B cell (primary cell): Measurements from ENCODE around the gene PRLR. TPM values are rescaled to one million over a fixed set of nuclear protein-coding genes. Genes with fewer than 3 reads are reported as not detected.

Experiments
- ATAC-seq: fragments of 200-7000 bp; cut with Tn5 transposase; one replicate; pipeline ENCODE4 v1.10.0; 2021; ENCODE audit warnings: low read depth, mild to moderate bottlenecking, moderate number of reproducible peaks, moderate library complexity
- CTCF ChIA-PET: fragments of 350-600 bp; sonication (Branson Sonifier 250); formaldehyde crosslinking; loops from one replicate; lab custom pipeline; 2021; ENCODE audit warnings: antibody characterized with exemption, inconsistent platforms; lab: Charles Lee
- POLR2A ChIA-PET: fragments of 350-600 bp; sonication (Branson Sonifier 250); formaldehyde crosslinking; loops from one replicate; lab custom pipeline; 2021; ENCODE audit warnings: antibody characterized with exemption; lab: Charles Lee
- DNase-seq: peaks from one replicate; pipeline ENCODE4 v3.0.0; 2013
- H2AFZ ChIP-seq: 2 replicates; pipeline ENCODE4 v1.6.1; 2012; ENCODE audit warnings: mild to moderate bottlenecking, low read depth, low read length; ENCODE audit not compliant: insufficient read depth, poor library complexity, severe bottlenecking
- H3K27ac ChIP-seq, 2 donors: 1 replicate in 1 of 2; 2 replicates in 1 of 2; pipeline ENCODE4 v1.5.1; 2012 to 2013; ENCODE audit warnings: low read length in 2 of 2, mild to moderate bottlenecking in 2 of 2, moderate library complexity in 1 of 2
- H3K27me3 ChIP-seq, 4 experiments: fragments of 200-600 bp in 1 of 4; sonication (generic) in 1 of 4; replicated peaks in 1 of 4; 1 replicate in 2 of 4; 2 replicates in 2 of 4; pipeline versions ENCODE4 v1.6.1 to v1.7.0; 2013 to 2016; ENCODE audit warnings: low read length in 3 of 4, mild to moderate bottlenecking in 2 of 4, mixed read lengths in 1 of 4, moderate library complexity in 1 of 4; ENCODE audit not compliant: insufficient read depth in 4 of 4, control insufficient read depth in 3 of 4; ENCODE audit errors: control extremely low read depth in 1 of 4
- H3K36me3 ChIP-seq, 2 experiments: replicated peaks in 1 of 2; 1 replicate in 1 of 2; 2 replicates in 1 of 2; pipeline versions ENCODE4 v1.6.1 to v1.7.1; 2013; ENCODE audit warnings: low read length in 1 of 2; ENCODE audit not compliant: insufficient read depth in 2 of 2, control insufficient read depth in 1 of 2; ENCODE audit errors: control extremely low read depth in 1 of 2, extremely low read depth in 1 of 2
- H3K4me1 ChIP-seq, 2 donors: fragments of 200-600 bp in 1 of 2; sonication (generic) in 1 of 2; 1 replicate in 1 of 2; 2 replicates in 1 of 2; pipeline versions ENCODE4 v1.5.1 to v1.6.1; 2013 to 2017; ENCODE audit warnings: low read length in 2 of 2; ENCODE audit not compliant: control insufficient read depth in 2 of 2, insufficient read depth in 2 of 2
- H3K4me2 ChIP-seq: replicated peaks from 2 replicates; pipeline ENCODE3; 2012; ENCODE audit warnings: mild to moderate bottlenecking, low read depth, low read length; ENCODE audit not compliant: poor library complexity, severe bottlenecking
- H3K4me3 ChIP-seq, 5 experiments: fragments of 200-600 bp in 1 of 5; sonication (generic) in 1 of 5; 1 replicate in 3 of 5; 2 replicates in 2 of 5; pipeline versions ENCODE4 v1.5.1 to v1.7.0; 2011 to 2016; ENCODE audit warnings: low read length in 4 of 5, mild to moderate bottlenecking in 4 of 5, low read depth in 2 of 5, control low read depth in 1 of 5, moderate library complexity in 1 of 5; ENCODE audit not compliant: insufficient read depth in 1 of 5; ENCODE audit errors: control extremely low read depth in 1 of 5, extremely low read depth in 1 of 5
- H3K79me2 ChIP-seq: fragments of 200-600 bp; sonication (generic); one replicate; pipeline ENCODE4 v1.6.0; 2016; ENCODE audit warnings: low read length; ENCODE audit not compliant: control insufficient read depth, insufficient read depth
- H3K9ac ChIP-seq: fragments of 200-600 bp; sonication (generic); 2 replicates; pipeline ENCODE4 v1.6.1; 2017; ENCODE audit warnings: mild to moderate bottlenecking, low read length, moderate library complexity
- H3K9me3 ChIP-seq, 3 donors: one replicate each; pipeline versions ENCODE4 v1.6.1 to v1.7.1; 2013; ENCODE audit warnings: low read length in 2 of 3; ENCODE audit not compliant: control insufficient read depth in 2 of 3, insufficient read depth in 1 of 3; ENCODE audit errors: control extremely low read depth in 1 of 3
- H4K20me1 ChIP-seq: 2 replicates; pipeline ENCODE4 v1.6.0; 2012; ENCODE audit warnings: mild to moderate bottlenecking, low read length; ENCODE audit not compliant: insufficient read depth, control insufficient read depth, poor library complexity, severe bottlenecking
- H3K27ac Mint-ChIP-seq: one replicate; pipeline ENCODE4 v1.8.0; 2021; ENCODE audit warnings: mixed read lengths
- H3K27me3 Mint-ChIP-seq: one replicate; pipeline ENCODE4 v1.8.0; 2021; ENCODE audit warnings: mixed read lengths
- H3K4me1 Mint-ChIP-seq: one replicate; pipeline ENCODE4 v1.8.0; 2021; ENCODE audit warnings: mixed read lengths
- H3K4me3 Mint-ChIP-seq: one replicate; pipeline ENCODE4 v1.8.0; 2021; ENCODE audit warnings: mixed read lengths
- H3K9me3 Mint-ChIP-seq: one replicate; pipeline ENCODE4 v1.8.0; 2022; ENCODE audit warnings: mixed read lengths; ENCODE audit not compliant: insufficient read depth
- CTCF ChIP-seq: fragments of 200-600 bp; IDR thresholded peaks from one replicate; pipeline ENCODE4 v1.8.0; 2022; ENCODE audit warnings: antibody characterized with exemption, mild to moderate bottlenecking
- EZH2 ChIP-seq: IDR thresholded peaks from 2 replicates; pipeline ENCODE4 v1.6.1; 2012; ENCODE audit warnings: borderline replicate concordance, low read depth, mild to moderate bottlenecking, moderate library complexity, low read length; ENCODE audit not compliant: insufficient read depth, poor library complexity, severe bottlenecking
- WGBS: methylation state at CpG from one replicate; pipeline ENCODE4 v1.1.5; 2013; ENCODE audit warnings: missing lambda C conversion rate; ENCODE audit not compliant: insufficient coverage; 5-methylcytosine and 5-hydroxymethylcytosine counted together
- intact Hi-C: fragments of 100-400 bp; cut with micrococcal nuclease; formaldehyde crosslinking; loops from one replicate; pipeline ENCODE4 v1.10.0; 2022
- polyA plus RNA-seq: library from polyadenylated mRNA; depleted of rRNA; stranded (reverse); fragments of >200 nt; gene quantifications from 2 replicates; pipeline ENCODE4 v1.2.3, GENCODE V29; 2012
- total RNA-seq, 2 donors: library from RNA; stranded (reverse); fragments of 120-200 nt in 1 of 2; gene quantifications; 1 replicate in 1 of 2; 2 replicates in 1 of 2; pipeline versions ENCODE4 v1.2.3 to v1.2.4, GENCODE V29; 2013 to 2022

Gene PRLR
- total and polyA plus RNA-seq, 2 donors (not counting 1 experiment from before 2014, with no cell fraction given), result 0.39 TPM; not detected in 1

- Histone ChIP-seq H3K9ac (no peak overlapping the region), H2AFZ (no peak overlapping the region), H3K27me3 (no peaks in the 10 kb centered on the region), H3K4me3 (no peak overlapping the region), H3K4me2 (no peak overlapping the region), H3K27ac (no peak overlapping the region), H3K79me2 (no peaks in the 10 kb centered on the region), H3K4me1 (no peaks in the 10 kb centered on the region), H3K36me3 (no peaks in the 10 kb centered on the region), H3K9me3 (no peaks in the 10 kb centered on the region), H4K20me1 (no peaks in the 10 kb centered on the region)
- ChIA-PET CTCF (no interaction called here), POLR2A (no interaction called here)
- Mint-ChIP-seq H3K27me3 (peaks cover 23% of the 10 kb centered on the region), H3K9me3 (no peaks in the 10 kb centered on the region), H3K4me3 (no peak overlapping the region), H3K4me1 (no peaks in the 10 kb centered on the region), H3K27ac (no peak overlapping the region)
- TF ChIP-seq EZH2, result no peak
- TF ChIP-seq CTCF, result no peak
- DNase-seq (no peak), ATAC-seq (no peak)
- no CpG with 5 or more reads among the region's 2 CpGs for WGBS
- intact Hi-C loops, result no loop called here
Observed at GRCh38 chr5:35145691-35146317, 84.5 kb downstream of the PRLR start.

- Mint-ChIP-seq H3K4me1 (no peaks in the 10 kb centered on the region), H3K27me3 (peaks cover 21% of the 10 kb centered on the region), H3K4me3 (no peak overlapping the region), H3K9me3 (no peaks in the 10 kb centered on the region), H3K27ac (no peak overlapping the region)
- POLR2A ChIA-PET, result no interaction called here
- 92% methylated on average over 2 of the region's 5 CpGs for WGBS
- Histone ChIP-seq H4K20me1 (no peaks in the 10 kb centered on the region), H3K79me2 (no peaks in the 10 kb centered on the region), H3K4me1 (no peaks in the 10 kb centered on the region), H3K4me2 (no peak overlapping the region), H3K27ac (no peak overlapping the region), H3K9ac (no peak overlapping the region), H3K27me3 (no peaks in the 10 kb centered on the region), H2AFZ (no peak overlapping the region), H3K36me3 (no peaks in the 10 kb centered on the region), H3K9me3 (no peaks in the 10 kb centered on the region), H3K4me3 (no peak overlapping the region)
- ATAC-seq (no peak), DNase-seq (no peak)
- CTCF ChIA-PET, result no interaction called here
- TF ChIP-seq CTCF, result no peak
- TF ChIP-seq EZH2, result no peak
- intact Hi-C loops, result no loop called here
Observed at GRCh38 chr5:35145012-35145411, 85.3 kb downstream of the PRLR start.
